Activated gamma-delta T cell treated with anti-CD3 and anti-CD28 coated beads, Interleukin-2, amount 50 U/mL, for 16 hours (primary cell): Measurements from ENCODE around the gene KLF1.
"Not testable (repeated sequence)": the region's sequence is repeated elsewhere in the genome, so short reads cannot be mapped to it uniquely, and the experiment has no call there.

Experiments used
- DNase-seq: peaks from one replicate; pipeline ENCODE4 v3.0.0-alpha.2; 2020; ENCODE audit warnings: low read depth

Gene KLF1

GRCh38 chr19:12886969-12887747 lies at the start of gene KLF1:
KLF1 (minus strand) TSS chr19:12887201; CDS start chr19:12887140, 61 bp downstream.
- DNase-seq: no peak

- no peak for DNase-seq
Observed at GRCh38 chr19:12936582-12936981, 49.6 kb upstream of the KLF1 start.

GRCh38 chr19:12935071-12935470 lies 48.1 kb upstream of the KLF1 start:
- DNase-seq: no peak

GRCh38 chr19:12933287-12934072 lies 46.5 kb upstream of the KLF1 start, which contains the start of gene FARSA:
FARSA (minus strand) TSS chr19:12933711; CDS start chr19:12933696, 15 bp downstream.
- DNase-seq: peak; percentile 86

GRCh38 chr19:12932392-12933286 lies 45.6 kb upstream of the KLF1 start:
- DNase-seq: no peak

GRCh38 chr19:12930002-12930645 lies 43.1 kb upstream of the KLF1 start:
- no peak for DNase-seq

GRCh38 chr19:12924621-12925310 lies 37.8 kb upstream of the KLF1 start:
- DNase-seq: no peak

- DNase-seq: no peak
Observed at GRCh38 chr19:12922959-12923358, 36.0 kb upstream of the KLF1 start.

- no peak for DNase-seq
Observed at GRCh38 chr19:12921047-12921446, 34.0 kb upstream of the KLF1 start.

- DNase-seq: no peak
Observed at GRCh38 chr19:12918253-12918652, 31.3 kb upstream of the KLF1 start.

GRCh38 chr19:12915860-12916259 lies 28.9 kb upstream of the KLF1 start:
- DNase-seq: not testable (repeated sequence)

GRCh38 chr19:12913851-12914690 lies 27.1 kb upstream of the KLF1 start:
- no peak for DNase-seq

- no peak for DNase-seq
Observed at GRCh38 chr19:12913011-12913561, 26.1 kb upstream of the KLF1 start.

GRCh38 chr19:12912571-12912970 lies 25.6 kb upstream of the KLF1 start:
- DNase-seq: no peak

GRCh38 chr19:12907166-12907565 lies 20.2 kb upstream of the KLF1 start:
- DNase-seq: no peak

GRCh38 chr19:12899891-12900518 lies 13.0 kb upstream of the KLF1 start:
- no peak for DNase-seq

GRCh38 chr19:12896460-12896859 lies 9.5 kb upstream of the KLF1 start:
- no peak for DNase-seq

- no peak for DNase-seq
Observed at GRCh38 chr19:12893582-12893981, 6.6 kb upstream of the KLF1 start.

- DNase-seq: no peak
Observed at GRCh38 chr19:12891553-12892021, 4.6 kb upstream of the KLF1 start.
